D721Med (cell line): Measurements from ENCODE around the gene CFAP58.

ENCODE experiments used
- DNase-seq: peaks from one replicate; pipeline ENCODE4 v3.0.0; 2011; ENCODE audit warnings: low spot score; ENCODE audit not compliant: insufficient read length
- FAIRE-seq: peaks from 2 replicates; lab custom pipeline; 2011; peaks lifted over from hg19 to GRCh38; lab: Jason Lieb, UNC
- TF ChIP-seq, protein P1 (sequence below): IDR thresholded peaks from 2 replicates; pipeline ENCODE4 v1.5.1; 2012; ENCODE audit warnings: mild to moderate bottlenecking, control low read depth; ENCODE audit not compliant: insufficient read depth; ENCODE audit errors: missing control alignments

CFAP58 gene, protein sequence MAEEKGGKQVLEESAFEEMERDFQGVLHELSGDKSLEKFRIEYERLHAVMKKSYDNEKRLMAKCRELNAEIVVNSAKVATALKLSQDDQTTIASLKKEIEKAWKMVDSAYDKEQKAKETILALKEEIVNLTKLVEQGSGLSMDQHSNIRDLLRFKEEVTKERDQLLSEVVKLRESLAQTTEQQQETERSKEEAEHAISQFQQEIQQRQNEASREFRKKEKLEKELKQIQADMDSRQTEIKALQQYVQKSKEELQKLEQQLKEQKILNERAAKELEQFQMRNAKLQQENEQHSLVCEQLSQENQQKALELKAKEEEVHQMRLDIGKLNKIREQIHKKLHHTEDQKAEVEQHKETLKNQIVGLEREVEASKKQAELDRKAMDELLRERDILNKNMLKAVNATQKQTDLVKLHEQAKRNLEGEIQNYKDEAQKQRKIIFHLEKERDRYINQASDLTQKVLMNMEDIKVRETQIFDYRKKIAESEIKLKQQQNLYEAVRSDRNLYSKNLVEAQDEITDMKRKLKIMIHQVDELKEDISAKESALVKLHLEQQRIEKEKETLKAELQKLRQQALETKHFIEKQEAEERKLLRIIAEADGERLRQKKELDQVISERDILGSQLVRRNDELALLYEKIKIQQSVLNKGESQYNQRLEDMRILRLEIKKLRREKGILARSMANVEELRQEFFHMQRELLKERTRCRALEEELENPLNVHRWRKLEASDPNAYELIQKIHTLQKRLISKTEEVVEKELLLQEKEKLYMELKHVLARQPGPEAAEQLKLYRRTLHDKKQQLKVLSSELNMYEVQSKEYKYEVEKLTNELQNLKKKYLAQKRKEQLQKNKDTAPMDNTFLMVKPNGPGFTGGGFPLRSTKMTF

GRCh38 chr10:104353325-104354048 is at the start of gene CFAP58:
Gene CFAP58, plus strand, starts transcription at chr10:104353833. Its CDS starts 65 bp downstream, at chr10:104353898.
- TF ChIP-seq, protein P1, sequence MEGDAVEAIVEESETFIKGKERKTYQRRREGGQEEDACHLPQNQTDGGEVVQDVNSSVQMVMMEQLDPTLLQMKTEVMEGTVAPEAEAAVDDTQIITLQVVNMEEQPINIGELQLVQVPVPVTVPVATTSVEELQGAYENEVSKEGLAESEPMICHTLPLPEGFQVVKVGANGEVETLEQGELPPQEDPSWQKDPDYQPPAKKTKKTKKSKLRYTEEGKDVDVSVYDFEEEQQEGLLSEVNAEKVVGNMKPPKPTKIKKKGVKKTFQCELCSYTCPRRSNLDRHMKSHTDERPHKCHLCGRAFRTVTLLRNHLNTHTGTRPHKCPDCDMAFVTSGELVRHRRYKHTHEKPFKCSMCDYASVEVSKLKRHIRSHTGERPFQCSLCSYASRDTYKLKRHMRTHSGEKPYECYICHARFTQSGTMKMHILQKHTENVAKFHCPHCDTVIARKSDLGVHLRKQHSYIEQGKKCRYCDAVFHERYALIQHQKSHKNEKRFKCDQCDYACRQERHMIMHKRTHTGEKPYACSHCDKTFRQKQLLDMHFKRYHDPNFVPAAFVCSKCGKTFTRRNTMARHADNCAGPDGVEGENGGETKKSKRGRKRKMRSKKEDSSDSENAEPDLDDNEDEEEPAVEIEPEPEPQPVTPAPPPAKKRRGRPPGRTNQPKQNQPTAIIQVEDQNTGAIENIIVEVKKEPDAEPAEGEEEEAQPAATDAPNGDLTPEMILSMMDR: peak; percentile 52
- FAIRE-seq: no peak
- DNase-seq: no peak

- FAIRE-seq (no peak), DNase-seq (no peak)
- TF ChIP-seq, protein P1: no peak
These were observed 49.3 kb upstream of the CFAP58 start for GRCh38 chr10:104304356-104304745.

GRCh38 chr10:104304927-104305326 is 48.7 kb upstream of the CFAP58 start:
- DNase-seq (no peak), FAIRE-seq (no peak)
- TF ChIP-seq, protein P1: no peak

- DNase-seq (no peak), FAIRE-seq (no peak)
- TF ChIP-seq, protein P1: no peak
These were observed 46.7 kb upstream of the CFAP58 start for GRCh38 chr10:104306897-104307296.

GRCh38 chr10:104307576-104308438 is 45.8 kb upstream of the CFAP58 start:
- FAIRE-seq: no peak
- TF ChIP-seq, protein P1: no peak
- no peak for DNase-seq

GRCh38 chr10:104308439-104308903 is 45.2 kb upstream of the CFAP58 start:
- TF ChIP-seq, protein P1: no peak
- FAIRE-seq (no peak), DNase-seq (no peak)
